ENCODE results near the gene PCDHGA11.
"Not testable (repeated sequence)": the region's sequence is repeated elsewhere in the genome, so short reads cannot be mapped to it uniquely, and the experiment has no call there.

The PCDHGA11 gene

GRCh38 chr5:141399555-141400258 lies 21.1 kb upstream of the PCDHGA11 start:
- no peak for FAIRE-seq

- no peak for FAIRE-seq
Observed at GRCh38 chr5:141402553-141403243, 18.2 kb upstream of the PCDHGA11 start, which contains the start of gene PCDHGA9. Gene PCDHGA9 (plus strand): TSS chr5:141402778. CDS start chr5:141402953, 175 bp downstream.

- FAIRE-seq, result no peak
Observed at GRCh38 chr5:141403387-141403786, 17.5 kb upstream of the PCDHGA11 start.

- not testable (repeated sequence) for FAIRE-seq
Observed at GRCh38 chr5:141407790-141408505, 12.9 kb upstream of the PCDHGA11 start, which contains the start of gene PCDHGB6. Gene PCDHGB6 (plus strand): TSS chr5:141408021. CDS start chr5:141408203, 182 bp downstream.

- no peak for FAIRE-seq
Observed at GRCh38 chr5:141409598-141410306, 11.1 kb upstream of the PCDHGA11 start.

GRCh38 chr5:141411575-141411974 lies 9.3 kb upstream of the PCDHGA11 start:
- FAIRE-seq, result no peak

- FAIRE-seq, result no peak
Observed at GRCh38 chr5:141412854-141413539, 7.9 kb upstream of the PCDHGA11 start, which contains the start of gene PCDHGA10. Gene PCDHGA10 (plus strand): TSS chr5:141412987. CDS start chr5:141413176, 189 bp downstream.

GRCh38 chr5:141413540-141414069 lies 7.2 kb upstream of the PCDHGA11 start:
- no peak for FAIRE-seq

GRCh38 chr5:141414548-141415274 lies 6.1 kb upstream of the PCDHGA11 start:
- not testable (repeated sequence) for FAIRE-seq

- not testable (repeated sequence) for FAIRE-seq
Observed at GRCh38 chr5:141415275-141415618, 5.6 kb upstream of the PCDHGA11 start.

GRCh38 chr5:141417494-141418172 lies 3.2 kb upstream of the PCDHGA11 start, which contains the start of gene PCDHGB7:
Gene PCDHGB7 (plus strand): TSS chr5:141417677. CDS start chr5:141417860, 183 bp downstream.
- not testable (repeated sequence) for FAIRE-seq

GRCh38 chr5:141419074-141419880 lies 1.6 kb upstream of the PCDHGA11 start:
- no peak for FAIRE-seq

GRCh38 chr5:141421489-141421855 lies 621 bp downstream of the PCDHGA11 start:
- FAIRE-seq, result no peak

GRCh38 chr5:141422742-141423291 lies 2.0 kb downstream of the PCDHGA11 start:
- FAIRE-seq, result no peak

- FAIRE-seq, result no peak
Observed at GRCh38 chr5:141427783-141428426, 7.1 kb downstream of the PCDHGA11 start.

- no peak for FAIRE-seq
Observed at GRCh38 chr5:141430332-141431113, 9.7 kb downstream of the PCDHGA11 start, which contains the start of gene PCDHGA12. Gene PCDHGA12 (plus strand): TSS chr5:141430507. CDS start chr5:141430760, 253 bp downstream.

GRCh38 chr5:141431286-141431685 lies 10.4 kb downstream of the PCDHGA11 start:
- no peak for FAIRE-seq

GRCh38 chr5:141432308-141432707 lies 11.5 kb downstream of the PCDHGA11 start:
- not testable (repeated sequence) for FAIRE-seq
